MM.1S (cell line): ENCODE data around the gene SLC47A2.

Experiments used
- DNase-seq: peaks from one replicate; pipeline ENCODE4 v3.0.0-alpha.2; 2015
- H2AFZ ChIP-seq: fragments of 300-600 bp; sonication (generic); 2 replicates; pipeline ENCODE4 v1.6.0; 2016; ENCODE audit warnings: antibody characterized with exemption, low read length
- H3F3A ChIP-seq: fragments of 300-600 bp; sonication (generic); 2 replicates; pipeline ENCODE4 v1.6.1; 2016; ENCODE audit warnings: mild to moderate bottlenecking, antibody characterized with exemption, low read length, moderate library complexity, mixed read lengths; ENCODE audit not compliant: insufficient read depth
- H3K27ac ChIP-seq: fragments of 300-600 bp; sonication (generic); 2 replicates; pipeline ENCODE4 v1.5.1; 2016; ENCODE audit warnings: mild to moderate bottlenecking, low read length
- H3K27me3 ChIP-seq: fragments of 300-600 bp; sonication (generic); replicated peaks from 2 replicates; pipeline ENCODE4 v1.6.0; 2016; ENCODE audit warnings: low read length; ENCODE audit not compliant: insufficient read depth
- H3K36me3 ChIP-seq: fragments of 300-600 bp; sonication (generic); replicated peaks from 2 replicates; pipeline ENCODE4 v1.6.1; 2016; ENCODE audit warnings: mild to moderate bottlenecking, low read length, mixed read lengths; ENCODE audit not compliant: insufficient read depth
- H3K4me1 ChIP-seq: fragments of 300-600 bp; sonication (generic); 2 replicates; pipeline ENCODE4 v1.6.1; 2016; ENCODE audit warnings: low read length, mixed read lengths
- H3K4me2 ChIP-seq: fragments of 300-600 bp; sonication (generic); 2 replicates; pipeline ENCODE4 v1.6.0; 2016; ENCODE audit warnings: low read depth, low read length
- H3K4me3 ChIP-seq: fragments of 300-600 bp; sonication (generic); 2 replicates; pipeline ENCODE4 v1.5.1; 2016; ENCODE audit warnings: low read length, mixed read lengths
- H3K79me2 ChIP-seq: fragments of 300-600 bp; sonication (generic); 2 replicates; pipeline ENCODE4 v1.6.1; 2016; ENCODE audit warnings: mixed run types, low read length, mixed read lengths
- H3K9ac ChIP-seq: fragments of 300-600 bp; sonication (generic); 2 replicates; pipeline ENCODE4 v1.6.1; 2016; ENCODE audit warnings: low read length, mixed read lengths
- H3K9me2 ChIP-seq: fragments of 300-600 bp; sonication (generic); replicated peaks from 2 replicates; pipeline ENCODE4 v1.6.1; 2016; ENCODE audit warnings: mild to moderate bottlenecking, low read length, mixed read lengths; ENCODE audit not compliant: insufficient read depth
- H3K9me3 ChIP-seq: fragments of 300-600 bp; sonication (generic); replicated peaks from 2 replicates; pipeline ENCODE4 v1.6.1; 2016; ENCODE audit warnings: mild to moderate bottlenecking, low read length, mixed read lengths; ENCODE audit not compliant: insufficient read depth
- H4K20me1 ChIP-seq: fragments of 300-600 bp; sonication (generic); 2 replicates; pipeline ENCODE4 v1.6.1; 2016; ENCODE audit warnings: mild to moderate bottlenecking, low read length, moderate library complexity, mixed read lengths; ENCODE audit not compliant: insufficient read depth
- EZH2 ChIP-seq: fragments of 300-600 bp; sonication (generic); optimal IDR thresholded peaks from 2 replicates; pipeline ENCODE3; 2017; ENCODE audit warnings: low read depth, mild to moderate bottlenecking, antibody characterized with exemption, low read length, mixed read lengths
- EZH2phosphoT487 ChIP-seq: fragments of 300-600 bp; sonication (generic); IDR thresholded peaks from 2 replicates; pipeline ENCODE4 v1.6.1; 2018; ENCODE audit warnings: antibody characterized with exemption, low read length
- TF ChIP-seq, protein P1 (sequence below): fragments of 300-600 bp; sonication (generic); IDR thresholded peaks from 2 replicates; pipeline ENCODE4 v1.5.1; 2016; ENCODE audit warnings: antibody characterized with exemption, low read length, mixed read lengths

The SLC47A2 gene

DNA sequence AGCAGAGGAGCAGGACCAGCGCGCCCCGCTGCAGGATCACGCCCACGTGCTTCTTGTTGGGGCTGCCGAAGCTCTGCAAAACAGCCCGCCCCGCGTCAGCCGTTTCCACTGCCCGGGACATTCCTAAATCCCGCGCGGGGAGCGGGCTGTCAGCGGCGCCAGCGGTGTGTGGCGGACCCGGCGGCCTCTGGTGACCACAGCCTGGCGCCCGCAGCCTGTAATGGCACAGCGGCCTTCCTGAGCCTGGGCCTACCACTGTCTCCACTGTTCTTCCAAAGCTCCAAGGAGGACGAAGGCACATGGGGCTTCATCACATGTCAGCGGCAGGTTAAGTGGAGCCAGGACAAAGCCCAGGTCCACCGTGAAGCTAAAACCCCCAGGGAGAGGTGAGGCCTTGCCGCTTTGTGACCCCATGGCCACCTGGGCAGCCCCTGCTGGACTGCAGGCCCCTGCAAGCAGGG, 2.5 kb downstream of the SLC47A2 start:
- no peaks in the 10 kb centered on the region for H3K4me1 ChIP-seq
- H3K4me2 ChIP-seq = no peak overlapping the region
- no peaks in the 10 kb centered on the region for H3K27me3 ChIP-seq
- no peaks in the 10 kb centered on the region for H3K9me2 ChIP-seq
- H3K9ac ChIP-seq = no peak overlapping the region
- no peak overlapping the region for H3K27ac ChIP-seq
- no peaks in the 10 kb centered on the region for H3F3A ChIP-seq
- no peak for DNase-seq
- H3K79me2 ChIP-seq = no peaks in the 10 kb centered on the region
- TF ChIP-seq EZH2 (no peak), EZH2phosphoT487 (no peak)
- TF ChIP-seq, protein P1, sequence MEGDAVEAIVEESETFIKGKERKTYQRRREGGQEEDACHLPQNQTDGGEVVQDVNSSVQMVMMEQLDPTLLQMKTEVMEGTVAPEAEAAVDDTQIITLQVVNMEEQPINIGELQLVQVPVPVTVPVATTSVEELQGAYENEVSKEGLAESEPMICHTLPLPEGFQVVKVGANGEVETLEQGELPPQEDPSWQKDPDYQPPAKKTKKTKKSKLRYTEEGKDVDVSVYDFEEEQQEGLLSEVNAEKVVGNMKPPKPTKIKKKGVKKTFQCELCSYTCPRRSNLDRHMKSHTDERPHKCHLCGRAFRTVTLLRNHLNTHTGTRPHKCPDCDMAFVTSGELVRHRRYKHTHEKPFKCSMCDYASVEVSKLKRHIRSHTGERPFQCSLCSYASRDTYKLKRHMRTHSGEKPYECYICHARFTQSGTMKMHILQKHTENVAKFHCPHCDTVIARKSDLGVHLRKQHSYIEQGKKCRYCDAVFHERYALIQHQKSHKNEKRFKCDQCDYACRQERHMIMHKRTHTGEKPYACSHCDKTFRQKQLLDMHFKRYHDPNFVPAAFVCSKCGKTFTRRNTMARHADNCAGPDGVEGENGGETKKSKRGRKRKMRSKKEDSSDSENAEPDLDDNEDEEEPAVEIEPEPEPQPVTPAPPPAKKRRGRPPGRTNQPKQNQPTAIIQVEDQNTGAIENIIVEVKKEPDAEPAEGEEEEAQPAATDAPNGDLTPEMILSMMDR = no peak
- no peaks in the 10 kb centered on the region for H3K36me3 ChIP-seq
- no peaks in the 10 kb centered on the region for H3K9me3 ChIP-seq
- H2AFZ ChIP-seq = no peak overlapping the region
- H4K20me1 ChIP-seq = no peaks in the 10 kb centered on the region
- H3K4me3 ChIP-seq = no peak overlapping the region

- Histone ChIP-seq H3K27me3 (no peaks in the 10 kb centered on the region), H3K4me1 (no peaks in the 10 kb centered on the region), H3K36me3 (no peaks in the 10 kb centered on the region), H3K4me2 (no peak overlapping the region), H3K4me3 (no peak overlapping the region), H3K9me3 (no peaks in the 10 kb centered on the region), H2AFZ (no peak overlapping the region), H3K9me2 (no peaks in the 10 kb centered on the region), H3F3A (no peaks in the 10 kb centered on the region), H4K20me1 (no peaks in the 10 kb centered on the region), H3K9ac (no peak overlapping the region), H3K27ac (no peak overlapping the region), H3K79me2 (no peaks in the 10 kb centered on the region)
- DNase-seq = no peak
- TF ChIP-seq, protein P1 = no peak
- TF ChIP-seq EZH2 (no peak), EZH2phosphoT487 (no peak)
Observed at GRCh38 chr17:19713462-19713861, 2.9 kb downstream of the SLC47A2 start.

DNA sequence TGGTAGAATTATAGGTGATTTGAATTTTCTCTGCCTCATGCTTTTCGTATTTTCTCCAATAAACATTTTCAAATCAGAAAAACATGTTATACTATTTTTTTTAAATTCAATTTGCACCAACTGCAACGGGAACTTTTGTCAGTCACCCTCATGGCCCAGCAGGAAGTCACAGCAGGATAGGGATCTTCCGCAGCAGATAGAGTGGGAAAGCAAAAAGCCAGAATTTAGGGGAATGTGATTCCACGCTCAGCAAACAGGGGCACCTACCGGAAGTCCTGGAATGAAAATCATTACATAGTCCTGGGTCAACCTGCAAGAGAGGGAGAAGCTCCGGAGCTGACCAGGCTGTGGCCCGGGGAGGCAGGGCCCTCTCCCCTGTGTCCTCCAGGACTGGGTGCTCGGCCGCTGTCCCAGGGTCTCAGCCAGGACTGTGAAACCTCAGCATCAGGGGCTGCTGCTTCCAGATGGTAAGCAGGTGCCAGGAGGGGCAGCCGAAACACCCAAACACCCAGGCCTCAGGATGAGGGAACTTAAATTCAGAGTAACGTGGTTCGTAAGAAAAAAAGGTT, 3.9 kb downstream of the SLC47A2 start:
- H3K79me2 ChIP-seq = no peaks in the 10 kb centered on the region
- no peaks in the 10 kb centered on the region for H3K4me1 ChIP-seq
- H3K9me2 ChIP-seq = no peaks in the 10 kb centered on the region
- no peak overlapping the region for H2AFZ ChIP-seq
- H3K27ac ChIP-seq = no peak overlapping the region
- no peak overlapping the region for H3K4me2 ChIP-seq
- no peak overlapping the region for H3K9ac ChIP-seq
- H3K27me3 ChIP-seq = no peaks in the 10 kb centered on the region
- H3K4me3 ChIP-seq = no peak overlapping the region
- no peaks in the 10 kb centered on the region for H3F3A ChIP-seq
- TF ChIP-seq, protein P1 = no peak
- TF ChIP-seq EZH2phosphoT487 (no peak), EZH2 (no peak)
- no peaks in the 10 kb centered on the region for H4K20me1 ChIP-seq
- no peak for DNase-seq
- no peaks in the 10 kb centered on the region for H3K36me3 ChIP-seq
- no peaks in the 10 kb centered on the region for H3K9me3 ChIP-seq
